DND-41 (cell line): ENCODE data around the gene ATP2C1.

ENCODE experiments used
- ATAC-seq: fragments of 200-7000 bp; cut with Tn5 transposase; 3 replicates; pipeline ENCODE4 v1.9.1; 2021; ENCODE audit warnings: low read depth; ENCODE audit not compliant: insufficient read depth
- DNase-seq: peaks from one replicate; pipeline ENCODE4 v3.0.0-alpha.2; 2020
- H2AFZ ChIP-seq: 2 replicates; pipeline ENCODE4 v1.6.0; 2012; ENCODE audit warnings: low read depth, low read length
- H3K27ac ChIP-seq: 2 replicates; pipeline ENCODE4 v1.5.1; 2012; ENCODE audit warnings: low read length, inconsistent platforms
- H3K27me3 ChIP-seq: fragments of 200-600 bp; sonication (generic); 2 replicates; pipeline ENCODE4 v1.6.0; 2012; ENCODE audit warnings: low read length, mild to moderate bottlenecking, inconsistent platforms; ENCODE audit not compliant: insufficient read depth, poor library complexity
- H3K36me3 ChIP-seq: 2 replicates; pipeline ENCODE4 v1.5.1; 2012; ENCODE audit warnings: low read length, inconsistent platforms; ENCODE audit not compliant: insufficient read depth
- H3K4me1 ChIP-seq: 2 replicates; pipeline ENCODE4 v1.5.1; 2012; ENCODE audit warnings: mild to moderate bottlenecking, low read length; ENCODE audit not compliant: insufficient read depth
- H3K4me2 ChIP-seq: 2 replicates; pipeline ENCODE4 v1.6.0; 2012; ENCODE audit warnings: mild to moderate bottlenecking, moderate library complexity, low read length, inconsistent platforms; ENCODE audit not compliant: insufficient read depth
- H3K4me3 ChIP-seq, 2 experiments: fragments of 200-600 bp in 1 of 2; shearing (Covaris generic) in 1 of 2; 2 replicates each; pipeline ENCODE4 v1.5.1; 2012 to 2016; ENCODE audit warnings: inconsistent platforms in 2 of 2, low read length in 2 of 2, mild to moderate bottlenecking in 2 of 2, low read depth in 1 of 2, moderate library complexity in 1 of 2
- H3K79me2 ChIP-seq: 2 replicates; pipeline ENCODE4 v1.6.0; 2012; ENCODE audit warnings: low read length, inconsistent platforms; ENCODE audit not compliant: insufficient read depth
- H3K9ac ChIP-seq: 2 replicates; pipeline ENCODE4 v1.6.0; 2012; ENCODE audit warnings: low read depth, mild to moderate bottlenecking, inconsistent platforms, low read length, moderate library complexity
- H3K9me3 ChIP-seq: 2 replicates; pipeline ENCODE4 v1.5.1; 2012; ENCODE audit warnings: low read length, moderate library complexity, mild to moderate bottlenecking, inconsistent platforms; ENCODE audit not compliant: insufficient read depth, severe bottlenecking
- H4K20me1 ChIP-seq: 2 replicates; pipeline ENCODE4 v1.6.0; 2012; ENCODE audit warnings: low read length; ENCODE audit not compliant: insufficient read depth
- CTCF ChIP-seq: IDR thresholded peaks from 2 replicates; pipeline ENCODE4 v1.5.1; 2012; ENCODE audit warnings: borderline replicate concordance, low read length, moderate library complexity, mild to moderate bottlenecking; ENCODE audit not compliant: poor library complexity, severe bottlenecking; ENCODE audit errors: extremely low read depth
- EZH2 ChIP-seq: IDR thresholded peaks from 3 replicates; pipeline ENCODE4 v1.6.1; 2012; ENCODE audit warnings: borderline replicate concordance, low read depth, mild to moderate bottlenecking, moderate library complexity, low read length, inconsistent platforms; ENCODE audit not compliant: severe bottlenecking

The ATP2C1 gene

GRCh38 chr3:130851277-130851676 is 42.6 kb upstream of the ATP2C1 start:
- no peak overlapping the region for H3K4me2 ChIP-seq
- no peaks in the 10 kb centered on the region for H3K79me2 ChIP-seq
- H4K20me1 ChIP-seq: no peaks in the 10 kb centered on the region
- TF ChIP-seq EZH2: no peak
- no peak for TF ChIP-seq CTCF
- H3K4me1 ChIP-seq: peaks cover 11% of the 10 kb centered on the region
- H3K27me3 ChIP-seq: peaks cover 43% of the 10 kb centered on the region
- no peak overlapping the region for H3K27ac ChIP-seq
- H3K9me3 ChIP-seq: no peaks in the 10 kb centered on the region
- H3K4me3 ChIP-seq: no peak overlapping the region
- DNase-seq (no peak), ATAC-seq (no peak)
- H2AFZ ChIP-seq: no peak overlapping the region
- H3K36me3 ChIP-seq: no peaks in the 10 kb centered on the region
- H3K9ac ChIP-seq: no peak overlapping the region

GRCh38 chr3:130853581-130853980 is 40.3 kb upstream of the ATP2C1 start:
- Histone ChIP-seq H3K4me2 (no peak overlapping the region), H3K27me3 (peaks cover 43% of the 10 kb centered on the region), H2AFZ (no peak overlapping the region), H4K20me1 (no peaks in the 10 kb centered on the region), H3K27ac (no peak overlapping the region), H3K4me1 (peaks cover 11% of the 10 kb centered on the region), H3K4me3 (no peak overlapping the region), H3K9ac (no peak overlapping the region), H3K79me2 (no peaks in the 10 kb centered on the region), H3K9me3 (no peaks in the 10 kb centered on the region), H3K36me3 (no peaks in the 10 kb centered on the region)
- ATAC-seq: no peak
- TF ChIP-seq EZH2 (no peak), CTCF (no peak)
- DNase-seq: no peak

DNA sequence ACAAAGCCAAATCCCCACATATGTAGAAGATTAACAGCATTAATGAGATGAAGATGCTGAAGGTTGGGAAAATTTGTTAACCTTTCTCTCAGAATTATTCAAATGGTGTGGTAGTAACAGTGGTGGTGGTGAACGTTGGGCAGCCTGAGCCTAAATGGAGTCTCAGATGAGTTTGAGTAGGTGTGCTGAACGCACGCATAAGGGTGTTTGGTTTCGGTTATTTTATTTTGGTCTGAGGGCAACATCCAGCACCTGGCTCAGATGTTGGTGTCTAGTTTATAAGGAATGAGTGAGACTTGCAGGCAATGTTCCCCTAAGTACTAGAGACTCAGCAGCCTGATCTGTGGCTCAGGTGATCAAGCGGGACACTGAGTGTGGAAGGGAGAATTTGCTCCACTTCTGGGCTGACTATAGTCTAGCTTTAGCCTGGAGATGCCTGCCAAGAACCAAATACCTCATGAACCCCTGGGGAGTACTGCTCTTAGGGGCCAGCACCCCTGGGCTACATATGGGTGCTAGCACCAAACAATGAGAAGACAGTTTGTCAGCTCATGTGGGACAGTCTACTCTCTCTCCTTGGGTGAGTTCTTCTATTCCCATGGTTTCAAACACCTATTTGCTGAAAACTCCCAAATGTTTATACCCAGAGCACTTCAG is 39.5 kb upstream of the ATP2C1 start:
- Histone ChIP-seq H3K4me1 (peaks cover 11% of the 10 kb centered on the region), H3K79me2 (no peaks in the 10 kb centered on the region), H3K36me3 (no peaks in the 10 kb centered on the region), H3K4me3 (no peak overlapping the region), H2AFZ (no peak overlapping the region), H4K20me1 (no peaks in the 10 kb centered on the region), H3K4me2 (no peak overlapping the region), H3K27me3 (peaks cover 38% of the 10 kb centered on the region), H3K9me3 (no peaks in the 10 kb centered on the region), H3K9ac (no peak overlapping the region), H3K27ac (no peak overlapping the region)
- DNase-seq (no peak), ATAC-seq (no peak)
- TF ChIP-seq CTCF (no peak), EZH2 (no peak)
